EH (cell line): ENCODE results near the gene PRELP.

Source experiments
- DNase-seq: peaks from one replicate; pipeline ENCODE4 v3.0.0-alpha.2; 2015; ENCODE audit warnings: low read depth

The PRELP gene

GRCh38 chr1:203524152-203524551 lies 48.5 kb downstream of the PRELP start:
- DNase-seq: no peak

- no peak for DNase-seq
Measured at GRCh38 chr1:203524824-203525223, 49.2 kb downstream of the PRELP start.

- DNase-seq: no peak
Measured at GRCh38 chr1:203525685-203526084, 50.1 kb downstream of the PRELP start.

- no peak for DNase-seq
Measured at GRCh38 chr1:203526130-203526529, 50.5 kb downstream of the PRELP start.

GRCh38 chr1:203526572-203526971 lies 51.0 kb downstream of the PRELP start:
- peak; percentile 57 for DNase-seq

- DNase-seq: no peak
Measured at GRCh38 chr1:203527013-203527412, 51.4 kb downstream of the PRELP start.

- DNase-seq: no peak
Measured at GRCh38 chr1:203528063-203528462, 52.5 kb downstream of the PRELP start.

- DNase-seq: no peak
Measured at GRCh38 chr1:203528976-203529835, 53.6 kb downstream of the PRELP start.

- DNase-seq: no peak
Measured at GRCh38 chr1:203531063-203531462, 55.5 kb downstream of the PRELP start.

GRCh38 chr1:203534012-203534411 lies 58.4 kb downstream of the PRELP start:
- no peak for DNase-seq

- peak; percentile 99 for DNase-seq
Measured at GRCh38 chr1:203534526-203534925, 58.9 kb downstream of the PRELP start.

GRCh38 chr1:203536575-203536974 lies 61.0 kb downstream of the PRELP start:
- DNase-seq: peak; percentile 59

- peak; percentile 73 for DNase-seq
Measured at GRCh38 chr1:203536980-203537455, 61.4 kb downstream of the PRELP start.

GRCh38 chr1:203537806-203538464 lies 62.3 kb downstream of the PRELP start:
- peak; percentile 79 for DNase-seq

GRCh38 chr1:203538726-203539125 lies 63.1 kb downstream of the PRELP start:
- no peak for DNase-seq

- no peak for DNase-seq
Measured at GRCh38 chr1:203539831-203540546, 64.4 kb downstream of the PRELP start.
